Nephron progenitor cell (in vitro differentiated cells): ENCODE results near the gene KCTD13.

Experiments
- DNase-seq: peaks from one replicate; pipeline ENCODE4 v3.0.0; 2021
- H3K27ac Mint-ChIP-seq: 2 replicates; pipeline ENCODE4 v1.8.0; 2021; ENCODE audit warnings: mild to moderate bottlenecking, moderate library complexity, mixed read lengths
- H3K27me3 Mint-ChIP-seq: 2 replicates; pipeline ENCODE4 v1.8.0; 2021; ENCODE audit warnings: mild to moderate bottlenecking, low read depth, mixed read lengths; ENCODE audit not compliant: poor library complexity
- H3K36me3 Mint-ChIP-seq: 2 replicates; pipeline ENCODE4 v1.8.0; 2021; ENCODE audit warnings: low read depth, mixed read lengths
- H3K4me1 Mint-ChIP-seq: 2 replicates; pipeline ENCODE4 v1.8.0; 2021; ENCODE audit warnings: mixed read lengths
- H3K4me3 Mint-ChIP-seq: 2 replicates; pipeline ENCODE4 v1.8.0; 2021; ENCODE audit warnings: mild to moderate bottlenecking, moderate library complexity, mixed read lengths
- H3K9me3 Mint-ChIP-seq: 2 replicates; pipeline ENCODE4 v1.8.0; 2021; ENCODE audit warnings: mild to moderate bottlenecking, moderate library complexity, mixed read lengths
- CTCF ChIP-seq: fragments of 200-600 bp; sonication (generic); IDR thresholded peaks from 2 replicates; pipeline ENCODE4 v1.5.0; 2021; ENCODE audit warnings: antibody characterized with exemption

The KCTD13 gene

GRCh38 chr16:29858149-29858849, 67.7 kb downstream of the KCTD13 start:
- Mint-ChIP-seq H3K4me1 (peaks cover 26% of the 10 kb centered on the region), H3K4me3 (no peak overlapping the region), H3K27ac (peak overlapping the region; percentile 40), H3K36me3 (peaks cover 26% of the 10 kb centered on the region), H3K27me3 (peaks cover 22% of the 10 kb centered on the region), H3K9me3 (no peaks in the 10 kb centered on the region)
- DNase-seq = no peak
- no peak for TF ChIP-seq CTCF

DNA sequence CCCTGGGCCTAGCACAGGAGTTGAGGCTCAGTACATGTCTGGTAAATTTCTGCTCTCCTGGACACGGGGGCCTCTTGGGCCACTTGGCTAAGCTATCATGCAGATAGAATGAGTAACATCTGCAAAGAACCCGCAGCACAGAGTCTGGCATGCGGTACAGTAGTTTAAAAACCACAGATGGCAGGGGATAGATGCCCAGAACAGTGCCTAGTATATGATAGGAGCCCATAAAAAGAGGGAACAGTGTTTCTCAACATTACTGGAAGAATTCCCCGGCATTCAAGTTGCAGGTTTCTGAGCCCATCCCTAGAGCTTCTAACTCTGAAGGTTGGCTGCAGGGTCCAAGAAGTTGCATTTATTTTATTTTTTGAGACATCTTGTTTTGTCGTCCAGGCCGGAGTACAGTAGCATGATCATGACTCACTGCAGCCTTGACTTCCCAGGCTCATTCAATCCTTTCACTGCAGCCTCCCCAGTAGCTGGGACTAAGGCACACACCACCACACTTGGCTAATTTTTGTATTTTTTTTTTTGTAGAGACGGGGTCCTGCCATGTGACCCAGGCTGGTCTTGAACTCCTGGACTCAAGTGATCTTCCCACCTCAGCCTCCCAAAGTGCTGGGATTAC, 68.8 kb downstream of the KCTD13 start:
- no peak for TF ChIP-seq CTCF
- Mint-ChIP-seq H3K27me3 (peaks cover 25% of the 10 kb centered on the region), H3K4me1 (peaks cover 22% of the 10 kb centered on the region), H3K4me3 (no peak overlapping the region), H3K36me3 (peaks cover 26% of the 10 kb centered on the region), H3K9me3 (no peaks in the 10 kb centered on the region), H3K27ac (peak overlapping the region; percentile 83)
- DNase-seq = no peak
